HG02970 (cell line): ENCODE measurements around the gene GRID1.

Experiments used
- ATAC-seq: cut with Tn5 transposase; IDR thresholded peaks from one replicate; pipeline ENCODE4 v1.9.1; 2021; ENCODE audit warnings: mild to moderate bottlenecking, moderate library complexity, moderate number of reproducible peaks; ENCODE audit not compliant: unreplicated experiment, low FRiP score

GRID1 gene

GRCh38 chr10:86234541-86235270 is 131.9 kb downstream of the GRID1 start:
- no peak for ATAC-seq

- ATAC-seq, result no peak
Observed at GRCh38 chr10:86234107-86234506, 132.5 kb downstream of the GRID1 start.

DNA sequence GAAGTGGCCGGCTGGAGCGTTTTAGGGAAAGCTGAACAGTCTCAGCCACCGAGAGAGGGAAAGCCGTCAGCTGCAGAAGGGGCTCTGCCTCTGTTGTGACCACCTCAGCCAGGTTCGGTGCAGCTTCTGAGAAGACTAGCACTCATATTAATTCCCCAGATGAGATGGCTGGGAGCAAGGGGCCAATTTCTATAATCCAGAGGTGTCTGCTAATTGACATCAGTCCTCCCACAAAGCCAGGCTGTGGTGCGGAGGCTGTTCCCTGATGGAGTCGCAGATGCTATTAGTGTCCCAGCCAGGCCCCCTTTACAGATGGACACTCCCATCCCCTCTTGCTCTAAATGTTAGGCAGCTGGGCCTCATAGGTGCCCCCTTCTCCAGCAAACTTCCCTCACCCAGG is 133.5 kb downstream of the GRID1 start:
- no peak for ATAC-seq

- no peak for ATAC-seq
Observed at GRCh38 chr10:86232644-86233043, 134.0 kb downstream of the GRID1 start.

DNA sequence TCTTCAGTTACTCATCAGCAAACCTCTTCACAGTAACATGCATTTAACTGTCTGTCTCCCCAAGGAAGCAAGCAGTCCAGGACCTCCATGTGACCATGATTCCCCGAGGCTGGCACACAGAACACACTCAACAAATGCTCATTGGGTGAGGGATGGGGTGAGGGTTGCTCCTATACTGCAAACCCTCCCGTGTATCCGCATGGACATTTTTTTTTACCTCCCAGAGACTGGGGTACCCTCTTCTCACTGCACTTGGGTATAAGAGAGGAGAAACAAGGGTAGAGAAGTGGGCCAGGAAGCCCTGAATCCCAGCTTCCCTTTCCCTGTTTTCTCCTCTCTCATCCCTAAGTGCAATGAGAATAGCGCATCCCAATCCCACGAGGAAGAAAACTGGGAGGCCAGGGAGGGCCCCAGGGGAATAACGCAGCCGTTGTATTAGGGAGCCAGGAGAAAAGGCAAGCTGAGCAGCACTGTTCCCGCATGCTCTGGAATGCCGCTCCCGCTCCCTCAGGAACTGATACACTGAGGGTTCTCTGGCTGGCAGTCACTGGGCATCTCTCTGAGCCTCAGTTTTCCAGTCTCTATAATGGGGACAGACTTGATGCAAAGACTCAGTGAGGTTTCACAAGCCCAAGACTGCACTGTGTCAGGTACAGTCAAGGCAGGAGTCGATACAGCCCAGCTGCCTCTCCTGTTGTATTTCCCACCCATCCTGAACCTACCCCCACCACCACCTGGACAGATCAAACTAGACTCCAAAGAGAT is 134.6 kb downstream of the GRID1 start:
- no peak for ATAC-seq

- no peak for ATAC-seq
Observed at GRCh38 chr10:86230557-86231180, 135.9 kb downstream of the GRID1 start.

GRCh38 chr10:86229811-86230556 is 136.6 kb downstream of the GRID1 start:
- no peak for ATAC-seq

- ATAC-seq, result no peak
Observed at GRCh38 chr10:86229376-86229775, 137.2 kb downstream of the GRID1 start.

GRCh38 chr10:86227501-86228258 is 138.9 kb downstream of the GRID1 start:
- no peak for ATAC-seq

DNA sequence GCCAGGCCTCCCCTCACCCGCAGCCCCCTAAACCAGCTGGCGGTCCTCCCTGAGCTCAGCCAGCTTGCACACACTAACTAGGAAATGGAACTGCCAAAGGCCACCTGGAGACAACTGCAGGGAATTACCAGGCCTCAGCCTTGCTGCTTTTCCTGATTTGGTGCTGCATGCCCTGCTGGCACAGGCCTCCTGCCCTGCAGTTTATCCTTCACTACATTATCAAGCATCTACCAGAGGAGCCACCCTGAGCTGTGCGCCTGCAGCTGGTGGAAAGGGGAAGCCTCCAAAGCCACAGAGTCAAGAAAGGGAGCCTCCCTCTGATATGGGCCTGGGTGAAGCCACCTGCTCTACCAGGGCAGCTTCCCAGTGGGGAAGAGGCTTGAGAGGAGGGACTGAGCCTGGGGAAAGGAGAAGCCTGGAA is 139.8 kb downstream of the GRID1 start:
- no peak for ATAC-seq

- no peak for ATAC-seq
Observed at GRCh38 chr10:86226016-86226415, 140.6 kb downstream of the GRID1 start.

DNA sequence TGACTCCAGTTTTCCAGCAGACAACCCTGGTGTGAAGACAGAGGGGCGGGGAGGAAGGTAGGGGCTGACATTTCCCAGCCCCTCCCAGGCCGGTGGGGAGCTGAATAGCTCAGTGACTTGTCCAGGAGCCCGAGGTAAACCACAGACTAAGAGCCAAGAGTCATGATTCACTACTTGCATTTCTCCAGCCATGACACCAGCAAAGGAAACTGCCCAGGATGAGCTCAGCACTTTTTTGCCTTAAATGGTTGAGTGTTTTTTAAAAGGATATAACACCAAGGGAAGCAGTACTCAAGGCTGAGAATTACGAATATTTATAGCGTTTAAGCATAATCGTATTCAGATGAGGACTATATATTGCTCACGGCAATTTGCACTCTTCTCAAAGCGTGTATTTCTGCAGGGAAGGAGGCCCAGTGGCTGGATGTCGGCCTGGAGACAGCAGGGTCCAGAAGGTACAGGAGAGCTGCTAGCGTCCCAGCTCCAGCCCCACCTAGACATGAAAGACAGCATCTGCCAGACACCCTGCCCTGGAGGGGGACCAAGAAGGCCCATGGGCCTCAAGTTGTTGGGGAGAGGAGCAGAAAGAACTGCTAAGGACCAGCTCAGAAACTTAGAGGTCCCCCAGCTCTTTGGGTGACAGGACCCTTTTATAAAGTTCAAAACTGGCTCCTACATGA is 141.4 kb downstream of the GRID1 start:
- ATAC-seq, result no peak

- no peak for ATAC-seq
Observed at GRCh38 chr10:86224354-86225102, 142.1 kb downstream of the GRID1 start.

GRCh38 chr10:86223256-86223655 is 143.3 kb downstream of the GRID1 start:
- ATAC-seq, result no peak

GRCh38 chr10:86222687-86223086 is 143.9 kb downstream of the GRID1 start:
- no peak for ATAC-seq

DNA sequence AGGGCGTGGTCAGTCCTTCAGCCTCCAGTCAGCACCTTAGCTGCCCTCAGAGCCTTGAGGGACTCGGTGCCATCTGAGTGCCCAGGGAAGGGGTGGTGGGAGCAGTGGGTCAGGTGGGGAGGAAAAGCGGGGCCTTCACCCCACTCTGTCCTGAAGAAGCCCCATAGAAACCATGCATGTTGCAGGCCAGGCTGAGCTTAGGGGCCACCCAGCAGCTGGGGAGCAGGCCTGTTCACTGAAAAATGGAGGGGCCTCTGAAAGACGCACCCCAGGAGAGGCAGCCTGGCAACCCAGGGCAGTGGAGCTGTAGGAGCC is 144.3 kb downstream of the GRID1 start:
- no peak for ATAC-seq

DNA sequence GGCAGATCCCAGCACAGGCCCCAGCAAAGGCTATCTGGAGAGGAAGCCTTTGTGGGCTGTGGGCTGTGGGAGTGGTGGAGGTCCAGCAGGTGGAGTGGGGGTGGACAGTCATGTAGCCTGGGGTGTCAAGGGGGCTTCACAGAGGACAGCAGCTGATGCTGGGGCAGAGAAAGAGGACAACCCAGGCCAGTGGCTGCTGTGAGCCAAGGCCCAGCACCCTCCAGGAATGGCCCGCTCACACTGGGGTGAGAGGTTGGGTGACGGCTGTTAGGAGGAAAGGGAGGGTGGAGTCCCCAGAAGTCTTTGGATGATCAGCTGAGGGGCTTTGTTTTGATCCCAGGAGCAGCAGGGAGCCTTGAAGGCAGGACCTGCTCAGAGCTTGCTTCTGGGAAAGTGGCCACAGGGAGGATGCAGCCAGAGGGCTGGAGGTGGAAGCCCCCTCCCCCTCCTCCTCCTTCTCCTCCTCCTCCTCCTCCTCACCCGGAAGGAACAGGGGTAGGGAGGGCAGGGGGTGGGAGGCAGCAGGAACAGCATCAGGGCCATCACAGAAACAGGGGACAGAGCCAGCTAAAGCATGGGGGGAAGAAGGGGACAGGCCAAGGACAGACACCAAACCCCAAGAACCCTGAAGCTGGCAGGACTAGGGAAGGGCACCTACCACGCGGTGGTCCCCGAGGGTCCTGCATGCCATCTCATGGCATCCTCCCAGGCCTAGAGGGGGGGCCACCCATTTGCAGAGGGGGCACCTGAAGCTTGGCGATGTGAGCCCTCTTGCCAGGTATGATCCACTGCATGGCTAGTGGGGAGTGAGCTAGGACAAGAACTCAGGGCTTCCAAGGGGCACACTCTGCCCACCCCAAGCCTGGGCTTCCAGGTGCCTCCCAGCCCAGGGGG is 144.9 kb downstream of the GRID1 start:
- ATAC-seq, result no peak

DNA sequence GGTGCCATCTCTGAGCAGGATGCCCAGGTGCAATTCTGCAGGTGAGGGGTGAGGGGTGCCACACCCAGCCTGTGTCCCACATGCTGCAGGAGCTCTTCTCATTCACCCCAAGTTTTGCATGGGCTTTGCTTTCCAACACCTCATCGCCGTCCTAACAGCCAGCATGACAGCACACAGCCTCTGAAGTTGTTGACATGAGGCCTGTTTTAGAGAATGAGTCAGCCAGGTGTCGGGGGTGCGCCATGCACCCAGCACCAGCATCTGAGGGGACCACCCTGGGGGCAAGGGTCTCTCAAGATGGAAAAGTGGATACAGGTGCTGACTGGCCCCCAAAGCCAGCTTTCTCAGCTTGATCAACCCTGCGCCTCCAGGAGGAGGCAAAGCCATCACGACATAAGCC is 146.0 kb downstream of the GRID1 start:
- no peak for ATAC-seq
